Right renal cortex interstitium (tissue), 3 donors: ENCODE measurements around the gene PIGB. TPM values are rescaled to one million over a fixed set of nuclear protein-coding genes. Genes with fewer than 3 reads are reported as not detected.
"Not testable (repeated sequence)": the region's sequence is repeated elsewhere in the genome, so short reads cannot be mapped to it uniquely, and the experiment has no call there.

Experiments used
- DNase-seq, 3 donors: peaks; one replicate each; pipeline ENCODE4 v3.0.0-alpha.2; 2013; ENCODE audit warnings: low read depth in 3 of 3, low spot score in 2 of 3
- polyA plus RNA-seq, 3 donors: library from polyadenylated mRNA; unstranded; fragments of 120-200 nt; gene quantifications; one replicate each; pipeline ENCODE4 v1.2.1, GENCODE V29; 2013; ENCODE audit not compliant: insufficient read length in 3 of 3

The PIGB gene
- 10 to 100 TPM; 17.6 to 19.7 (median 18.3) TPM for polyA plus RNA-seq

DNA sequence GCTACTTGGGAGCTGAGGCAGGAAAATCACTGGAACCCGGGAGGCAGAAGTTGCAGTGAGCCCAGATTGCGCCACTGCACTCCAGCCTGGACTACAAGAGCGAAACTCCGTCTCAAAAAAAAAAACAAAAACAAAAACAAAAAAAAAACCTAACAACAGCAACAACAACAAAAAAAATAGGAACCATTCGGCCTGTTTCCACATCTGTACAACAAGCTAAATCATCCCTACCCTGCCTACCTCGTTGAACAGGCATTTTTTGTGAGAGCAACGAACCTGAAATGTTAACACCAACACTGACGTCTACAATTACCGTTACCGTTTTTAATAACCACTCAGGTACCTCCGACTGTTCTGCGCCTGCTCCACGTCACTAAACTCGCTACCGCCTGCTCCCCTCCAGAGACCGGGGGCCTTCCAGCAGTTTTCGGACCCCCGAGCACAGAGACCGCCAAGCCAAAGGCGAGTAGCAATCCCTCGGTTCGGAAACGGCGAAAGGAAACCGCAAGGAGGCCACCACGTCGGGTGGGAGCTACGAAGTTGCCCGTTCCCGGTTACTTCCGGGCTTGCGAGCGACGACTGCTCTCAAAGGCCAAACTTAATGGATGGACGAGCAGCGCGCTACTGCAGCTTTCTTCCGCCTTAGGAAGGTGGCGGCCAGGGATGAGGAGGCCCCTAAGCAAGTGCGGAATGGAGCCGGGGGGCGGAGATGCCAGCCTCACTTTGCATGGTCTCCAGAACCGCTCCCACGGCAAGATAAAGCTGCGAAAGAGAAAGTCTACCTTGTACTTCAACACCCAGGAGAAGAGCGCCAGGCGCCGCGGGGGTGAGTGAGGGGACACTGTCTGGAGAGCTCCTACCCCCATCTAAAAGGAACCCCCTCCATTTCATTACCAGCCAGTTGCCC, at the start of gene PIGB, which contains the start of gene PIGBOS1:
Gene PIGB (plus strand): TSS at position 635 of the 907 bp plus-strand sequence. CDS start 29 bp downstream, at position 664.
Gene PIGBOS1 (minus strand): TSS at position 536 of the 907 bp plus-strand sequence. CDS start 1,331 bp downstream, outside the sequence.
- DNase-seq, result peak; percentile 78 to 85 (median 83)

DNA sequence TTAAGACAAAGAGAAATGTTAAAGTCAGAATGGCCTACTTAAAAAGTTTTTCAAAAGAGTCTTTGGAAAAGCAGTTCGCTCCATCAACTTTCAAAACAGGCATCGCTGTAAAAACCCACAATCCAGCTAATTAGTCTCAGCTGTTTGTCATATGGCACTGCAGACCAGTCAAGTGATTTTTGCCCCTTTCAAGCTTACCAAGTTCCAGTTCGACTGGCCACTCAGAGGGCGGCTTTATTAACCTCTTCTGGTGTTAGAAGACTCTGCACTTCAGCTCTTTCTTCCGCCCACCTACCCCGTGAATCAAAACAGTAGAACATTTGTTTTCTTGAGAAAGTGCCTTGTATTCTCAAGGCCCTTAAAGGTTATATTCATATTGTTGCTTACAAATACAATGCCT, 48.7 kb upstream of the PIGB start:
- no peak for DNase-seq

DNA sequence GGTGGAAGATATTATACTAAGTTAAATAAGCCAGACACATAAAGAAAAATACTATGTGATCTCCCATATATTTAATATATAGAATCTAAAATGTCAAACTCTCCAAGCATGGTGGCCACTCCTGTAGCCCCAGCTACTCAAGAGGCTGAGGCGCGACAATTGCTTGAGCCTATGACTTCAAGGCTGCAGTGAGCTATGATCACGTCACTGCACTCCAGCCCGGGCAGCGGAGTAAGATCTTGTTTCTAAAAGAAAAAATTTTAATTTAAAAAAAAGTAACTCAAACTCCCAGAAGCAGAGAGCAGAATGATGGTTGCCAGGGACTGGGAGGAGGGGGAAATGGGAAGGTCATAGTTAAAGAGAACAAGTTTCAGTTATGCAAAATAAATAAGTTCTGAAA, 42.7 kb upstream of the PIGB start:
- DNase-seq, result no peak

DNA sequence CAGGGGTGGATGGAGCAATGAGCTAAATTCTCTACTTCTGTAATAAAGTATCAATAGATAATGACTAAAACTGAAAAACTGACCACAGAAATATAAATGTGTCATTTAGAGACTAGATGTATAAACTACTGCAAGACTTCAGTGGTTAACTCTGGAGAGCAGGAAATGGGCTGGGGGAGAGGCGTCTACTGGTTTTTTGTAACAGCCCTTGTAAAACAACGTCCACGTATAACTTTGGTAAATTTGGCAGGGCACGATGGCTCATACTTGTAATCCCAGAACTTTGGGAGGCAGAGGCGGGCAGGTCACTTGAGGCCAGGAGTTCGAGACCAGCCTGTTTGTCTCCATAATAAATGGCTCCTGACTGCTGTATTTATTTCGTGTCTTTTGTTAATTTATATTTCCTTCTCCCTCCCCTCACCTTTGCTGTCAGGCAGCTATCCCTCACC, 41.9 kb upstream of the PIGB start:
- DNase-seq, result no peak

DNA sequence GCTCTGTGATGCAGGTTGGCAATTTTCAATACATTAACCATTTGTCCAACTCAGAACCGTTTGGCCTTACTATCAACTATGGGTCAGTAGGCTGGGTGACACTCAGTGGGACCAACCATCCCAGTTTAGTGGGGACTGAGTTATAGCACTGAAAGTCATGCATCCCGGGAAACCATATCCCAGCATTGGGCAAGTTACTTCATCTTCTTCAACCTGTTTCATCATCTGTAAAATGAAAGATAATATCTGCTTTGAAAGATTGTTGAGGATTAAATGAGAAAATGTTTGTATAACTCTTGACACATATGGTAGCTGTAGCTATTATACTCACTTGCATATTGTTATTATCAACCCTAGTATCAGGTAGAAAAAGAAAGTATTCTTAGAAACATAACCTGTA, 41.3 kb upstream of the PIGB start:
- no peak for DNase-seq

DNA sequence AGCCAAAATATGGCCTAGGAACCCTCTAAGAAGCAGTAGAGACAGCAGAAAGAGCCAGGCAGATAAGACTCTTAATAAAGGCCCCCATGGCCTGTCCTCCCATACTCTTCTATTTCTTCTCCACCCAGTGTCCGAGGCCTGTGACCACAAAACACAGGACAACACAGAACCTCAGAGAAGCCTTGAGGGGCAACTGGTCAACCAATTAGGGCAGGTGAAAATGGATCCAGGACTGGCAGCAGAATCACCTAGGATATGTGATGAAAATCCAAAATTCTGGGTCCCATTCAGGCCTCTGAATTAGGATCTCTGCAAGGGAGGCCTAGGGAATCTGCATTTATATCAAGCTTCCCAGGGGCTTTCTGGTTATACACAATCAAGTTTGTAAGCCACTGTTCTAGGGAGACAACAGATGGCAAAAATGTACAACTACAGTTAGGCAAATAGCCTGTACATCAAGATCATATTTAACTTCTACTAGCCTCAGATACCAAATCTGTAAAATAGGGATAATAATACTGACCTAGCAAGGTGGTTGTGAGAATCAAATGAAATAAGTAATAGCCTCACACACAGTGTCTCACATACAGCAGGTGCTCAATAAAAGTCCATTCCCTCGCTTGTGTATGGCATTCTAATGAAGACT, 39.8 kb upstream of the PIGB start:
- DNase-seq, result no peak

DNA sequence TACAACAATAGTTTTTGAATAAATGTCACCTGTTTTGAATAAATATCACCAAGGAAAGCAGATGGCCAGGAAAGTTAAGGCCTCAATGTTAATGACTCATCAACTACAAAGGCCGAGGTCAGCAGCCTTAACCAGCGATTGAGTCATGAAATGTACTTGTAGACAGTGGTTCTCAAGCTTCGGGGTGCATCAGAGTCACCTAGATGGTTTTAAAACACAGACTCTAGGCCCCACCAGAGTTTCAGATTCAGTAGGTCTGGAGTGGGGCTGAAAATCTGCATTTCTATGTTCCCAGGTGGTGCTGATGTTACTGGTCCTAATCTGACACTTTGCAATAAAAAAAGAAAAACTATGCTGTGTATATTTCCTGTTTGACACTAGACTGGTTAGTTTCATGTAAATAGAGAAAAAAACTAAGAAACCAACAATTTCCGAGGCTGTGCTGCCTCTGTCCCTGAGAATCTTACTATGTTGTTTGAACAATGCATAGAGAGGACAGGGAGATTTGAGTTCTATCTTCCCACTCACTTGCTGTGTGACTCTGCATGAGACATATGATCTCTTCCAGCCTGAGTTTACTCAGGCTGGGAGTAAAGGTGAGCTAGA, 39.2 kb upstream of the PIGB start:
- no peak for DNase-seq

DNA sequence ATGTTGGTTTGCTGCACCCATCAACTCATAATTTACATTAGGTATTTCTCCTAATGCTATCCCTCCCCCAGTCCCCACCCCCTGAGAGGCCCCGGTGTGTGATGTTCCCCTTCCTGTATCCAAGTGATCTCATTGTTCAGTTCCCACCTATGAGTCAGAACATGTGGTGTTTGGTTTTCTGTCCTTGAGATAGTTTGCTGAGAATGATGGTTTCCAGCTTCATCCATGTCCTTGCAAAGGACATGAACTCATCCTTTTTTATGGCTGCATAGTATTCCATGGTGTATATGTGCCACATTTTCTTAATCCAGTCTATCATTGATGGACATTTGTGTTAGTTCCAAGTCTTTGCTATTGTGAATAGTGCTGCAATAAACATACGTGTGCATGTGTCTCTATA, 38.4 kb upstream of the PIGB start:
- not testable (repeated sequence) for DNase-seq

DNA sequence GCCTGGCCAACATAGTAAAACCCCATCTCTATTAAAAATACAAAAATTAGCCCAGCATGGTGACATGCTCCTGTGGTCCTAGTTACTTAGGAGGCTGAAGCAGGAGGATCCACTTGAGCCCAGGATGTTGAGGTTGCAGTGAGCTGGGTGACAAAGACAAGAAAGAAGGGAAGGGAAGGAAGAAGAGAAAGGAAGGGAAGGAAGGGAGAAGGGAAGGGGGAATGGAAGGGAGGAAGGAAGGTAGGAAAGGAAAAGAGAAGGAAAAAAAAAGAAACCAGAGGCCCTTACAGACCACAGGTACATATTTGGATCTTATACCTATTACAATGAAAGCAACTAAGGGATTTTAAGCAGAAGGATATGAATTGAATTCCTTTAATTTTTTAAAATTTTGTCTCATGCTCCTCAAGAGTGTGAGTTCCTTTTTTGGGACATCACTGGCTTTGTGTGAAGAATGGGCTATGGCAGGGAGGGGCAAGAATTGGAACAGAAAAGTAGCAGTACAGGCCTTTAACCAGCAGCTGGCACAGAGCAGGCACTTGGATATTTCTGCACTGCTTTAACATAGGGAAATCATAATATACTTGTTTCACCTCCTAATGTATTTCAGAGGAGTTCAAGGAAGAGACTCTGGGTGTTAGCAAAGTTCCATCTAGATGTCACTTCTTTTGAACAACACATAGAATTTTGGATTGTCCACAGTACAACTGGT, 37.3 kb upstream of the PIGB start:
- no peak for DNase-seq

DNA sequence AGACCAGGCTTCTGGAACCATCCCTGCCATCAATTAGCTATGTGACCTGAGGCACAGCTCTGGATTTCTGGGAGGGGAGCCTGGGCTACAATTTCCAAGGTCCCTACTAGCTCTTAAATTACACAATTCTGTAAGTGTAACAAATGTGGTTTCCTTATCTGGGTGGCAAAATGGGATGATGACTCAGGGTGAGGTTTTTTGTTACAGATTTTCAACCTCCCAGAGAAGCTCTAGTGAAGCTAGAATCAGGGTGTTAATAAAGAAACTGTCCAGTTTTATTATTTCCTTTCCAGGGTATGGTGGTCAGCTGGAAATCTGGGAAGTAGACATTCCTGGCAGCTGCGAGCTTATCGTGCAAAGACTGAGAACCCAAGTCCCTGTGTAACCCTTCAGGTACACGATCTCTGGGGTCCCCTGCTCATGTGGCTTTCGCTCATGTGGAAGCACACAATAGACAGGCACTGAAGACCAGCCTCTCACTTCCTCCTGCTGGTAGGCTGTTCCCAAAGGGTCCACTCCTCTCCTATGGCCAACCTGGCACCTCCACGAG, 36.7 kb upstream of the PIGB start:
- DNase-seq, result no peak

DNA sequence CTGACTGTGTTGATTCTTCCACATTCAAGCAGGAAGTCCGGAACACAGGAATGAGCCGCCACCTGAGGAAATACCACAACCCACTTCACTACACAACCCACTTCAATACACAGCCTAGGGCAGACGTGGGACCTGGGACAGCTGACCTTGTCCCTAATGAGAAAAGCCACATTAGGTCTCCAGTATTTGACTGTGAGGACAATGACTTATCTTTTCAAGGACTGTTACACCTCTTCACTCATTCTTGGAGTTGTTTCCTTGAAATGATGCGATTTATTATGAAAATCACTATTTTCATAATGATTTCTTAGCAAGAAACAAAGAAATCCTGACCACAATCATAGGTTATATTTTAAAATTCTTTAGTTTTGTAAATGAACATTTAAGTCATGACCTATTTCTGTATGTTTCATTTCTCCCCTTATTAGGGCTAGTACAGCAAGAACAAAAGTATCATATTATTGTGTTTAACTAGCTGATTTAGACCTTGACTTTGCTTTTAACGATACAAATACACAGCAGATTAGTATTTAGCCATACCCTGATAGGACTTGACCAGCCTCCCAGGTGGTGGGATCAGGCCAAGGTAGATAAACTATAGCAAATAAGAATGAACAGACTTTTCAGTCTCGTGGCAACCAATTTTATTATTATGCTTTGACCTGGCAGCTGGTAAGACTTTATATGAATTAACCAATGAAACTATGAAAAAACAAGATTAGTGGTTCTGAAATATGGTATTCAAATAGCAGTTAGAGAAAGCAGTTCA, 35.5 kb upstream of the PIGB start:
- no peak for DNase-seq

DNA sequence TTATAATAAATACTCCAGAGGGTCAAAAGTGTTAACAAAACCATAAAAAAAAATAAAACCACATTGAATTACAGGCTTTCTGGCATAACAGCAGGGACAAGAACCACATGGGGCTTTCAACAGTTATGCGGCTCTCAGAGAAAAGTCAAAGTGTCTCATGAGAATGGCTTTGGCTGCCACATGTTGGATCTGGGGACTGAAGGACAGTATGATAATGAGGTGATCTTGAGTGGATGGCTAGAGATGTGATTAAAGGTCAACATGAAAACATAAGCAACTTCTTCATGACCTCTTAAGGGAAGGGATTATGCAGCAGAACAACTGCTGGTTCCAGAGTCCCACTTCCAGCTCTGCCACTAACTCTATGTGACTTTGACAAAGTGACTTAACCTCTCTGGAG, 34.6 kb upstream of the PIGB start:
- DNase-seq, result no peak

DNA sequence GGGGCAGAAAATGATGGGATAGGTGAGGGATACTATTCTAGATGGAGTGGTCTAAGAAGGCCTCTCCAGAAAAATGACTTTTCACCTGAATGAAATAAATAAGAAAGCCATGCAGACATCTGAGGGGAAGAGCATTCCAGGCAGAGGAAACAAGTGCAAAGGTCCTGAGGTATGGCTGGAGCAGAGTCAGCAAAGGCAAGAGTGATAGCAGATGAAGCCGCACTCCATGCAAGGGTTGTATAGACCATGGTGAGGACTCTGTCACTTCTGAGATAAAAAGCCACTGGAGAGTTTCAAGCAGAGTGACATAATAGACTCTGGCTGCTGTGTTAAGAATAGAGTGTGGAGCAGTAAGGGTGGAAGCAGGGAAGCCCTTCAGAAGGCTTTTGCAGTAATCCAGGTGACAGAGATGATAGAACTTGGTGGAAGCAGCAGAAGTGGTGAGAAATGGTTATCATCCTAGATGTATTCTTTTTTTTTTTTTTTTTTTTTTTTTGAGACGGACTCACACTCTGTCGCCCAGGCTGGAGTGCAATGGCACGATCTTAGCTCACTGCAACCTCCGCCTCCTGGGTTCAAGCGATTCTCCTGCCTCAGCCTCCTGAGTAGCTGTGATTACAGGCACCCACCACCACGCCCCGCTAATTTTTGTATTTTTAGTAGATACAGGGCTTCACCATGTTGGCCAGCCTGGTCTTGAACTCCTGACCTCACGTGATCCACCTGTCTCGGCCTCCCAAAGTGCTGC, 32.4 kb upstream of the PIGB start:
- DNase-seq, result not testable (repeated sequence)

DNA sequence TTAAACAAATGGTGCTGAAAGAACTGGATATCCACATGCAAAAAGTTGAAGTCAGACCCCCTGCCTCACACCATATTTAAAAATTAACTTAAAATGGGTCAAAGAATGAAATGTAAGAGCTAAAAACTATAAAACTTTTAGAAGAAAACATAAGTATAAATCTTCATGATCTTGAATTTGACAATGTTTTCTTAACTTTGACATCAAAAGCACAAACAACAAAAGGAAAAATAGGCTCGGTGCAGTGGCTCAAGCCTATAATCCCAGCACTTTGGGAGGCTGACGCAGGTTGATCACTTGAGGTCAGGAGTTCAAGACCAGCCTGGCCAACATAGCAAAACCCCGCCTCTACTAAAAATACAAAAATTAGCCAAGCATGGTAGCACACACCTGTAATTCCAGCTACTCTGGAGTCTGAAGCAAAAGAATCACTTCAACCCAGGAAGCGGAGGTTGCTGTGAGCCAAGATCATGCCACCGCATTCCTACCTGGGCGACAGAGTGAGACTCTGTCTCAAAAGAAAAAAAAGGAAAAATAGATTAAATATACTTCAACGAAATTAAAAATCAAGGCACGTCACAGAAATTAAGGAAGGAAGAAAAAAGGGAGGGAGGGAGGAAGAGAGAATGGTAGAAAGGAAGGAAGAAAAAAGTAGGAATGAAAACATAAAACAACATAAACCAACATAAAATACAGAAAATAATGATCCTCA, 30.9 kb upstream of the PIGB start:
- DNase-seq, result no peak

DNA sequence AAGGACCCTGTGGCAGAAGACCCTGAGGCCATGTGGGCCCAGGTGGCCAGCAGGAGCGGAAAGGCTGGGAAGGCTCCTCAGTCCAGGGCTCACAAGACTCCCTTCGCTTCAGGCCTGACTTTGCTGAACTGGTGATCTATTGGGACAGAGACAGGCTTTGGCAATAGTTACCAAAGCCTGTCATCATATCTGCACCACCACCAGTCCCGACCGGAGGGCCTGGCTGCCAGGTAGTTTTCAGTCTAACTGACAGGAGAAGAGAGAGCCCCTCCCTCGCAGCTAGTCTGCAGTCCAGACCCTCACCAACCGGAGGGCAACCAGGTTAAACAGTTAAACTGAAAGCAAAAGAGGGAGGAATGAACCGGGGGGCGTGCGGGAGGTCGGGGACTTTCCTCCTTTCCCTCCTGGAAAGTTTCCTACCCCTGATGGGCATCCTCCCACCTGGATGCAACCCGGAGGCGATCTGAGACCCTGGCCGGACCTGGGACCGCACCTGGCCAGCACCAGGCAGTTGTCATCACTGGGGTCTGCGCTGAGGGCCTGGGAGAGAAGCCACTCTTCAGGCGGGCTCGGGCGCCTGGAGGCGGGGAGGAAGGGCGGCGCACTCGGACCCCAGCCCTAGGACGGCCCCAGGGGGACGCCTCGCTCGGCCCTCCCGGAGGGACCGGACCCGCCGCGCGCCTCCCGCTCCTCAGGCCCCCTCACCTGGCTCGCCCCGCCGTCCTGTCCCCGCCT, 29.8 kb upstream of the PIGB start:
- no peak for DNase-seq

DNA sequence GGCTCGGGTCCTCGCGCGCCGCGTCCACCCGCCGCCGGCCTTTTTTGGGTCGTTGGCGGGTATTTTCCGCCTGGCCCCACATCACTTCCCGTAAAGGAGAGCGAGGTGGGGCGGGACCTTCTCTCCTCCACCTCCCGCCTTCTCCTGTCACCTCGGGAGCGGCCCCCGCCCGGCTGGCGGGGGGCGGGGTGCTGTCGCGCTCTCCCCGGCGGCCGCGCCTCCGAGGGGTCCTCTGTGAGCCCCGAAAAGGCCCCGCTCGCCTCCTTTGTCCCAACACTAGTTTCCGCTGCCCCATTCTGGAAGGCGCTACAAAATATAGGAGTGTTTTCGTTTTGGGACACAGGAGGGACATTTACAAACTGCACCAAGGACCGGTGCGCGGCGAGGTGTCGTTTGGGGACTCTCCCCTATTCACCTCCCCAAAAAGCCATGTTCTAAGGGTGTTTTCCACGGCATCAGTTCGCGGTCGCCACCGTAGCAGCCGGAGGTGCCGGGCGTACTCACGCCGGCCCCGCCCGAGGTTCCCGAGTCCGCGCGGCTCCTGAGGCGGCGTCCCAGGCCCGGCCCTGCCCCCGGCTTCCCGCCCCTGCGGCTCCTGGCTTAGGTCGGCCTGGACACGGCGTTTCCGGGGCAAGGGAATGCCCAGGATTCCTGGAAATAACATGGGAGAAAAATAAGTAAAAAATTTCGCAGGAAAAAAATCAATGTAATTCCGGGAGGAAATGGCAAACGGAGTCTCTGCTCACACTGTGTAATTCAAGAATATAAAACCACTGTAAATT, 29.1 kb upstream of the PIGB start, which contains the start of gene RAB27A:
Gene RAB27A (minus strand): TSS at position 68 of the 782 bp plus-strand sequence. CDS start 54,879 bp downstream, outside the sequence.
- DNase-seq, result peak; percentile 39 to 69 (median 64)
